ENCODE data around the gene NOXA1. TPM values are rescaled to one million over a fixed set of nuclear protein-coding genes. Genes with fewer than 3 reads are reported as not detected.
A peak's percentile ranks its signal among the peaks of the same experiment; 100 is the strongest.

Gene NOXA1
- total and polyA plus RNA-seq, 3 donors from 2014 or later, result 2.5 to 8.0 (median 4.6) TPM

GRCh38 chr9:137412431-137412830, 10.8 kb upstream of the NOXA1 start:
- no peak for TF ChIP-seq POLR2A (IDR thresholded peaks at IDR 0.05)
- no peak for TF ChIP-seq CTCF (IDR thresholded peaks at IDR 0.05)
- peaks cover 27% of the 10 kb centered on the region for H3K4me1 ChIP-seq
- 68 to 79% methylated on average over 10 of the region's 10 CpGs for WGBS, 2 donors

GRCh38 chr9:137415451-137415850, 7.7 kb upstream of the NOXA1 start:
- Histone ChIP-seq H3K27ac (no peak overlapping the region), H3K4me1 (peaks cover 18% of the 10 kb centered on the region), H3K4me3 (no peak overlapping the region), H3K27me3 (no peaks in the 10 kb centered on the region), H3K36me3 (ENCODE audit: low read depth, missing control alignments) (no peaks in the 10 kb centered on the region), H3K9me3 (no peaks in the 10 kb centered on the region)
- WGBS, 2 donors, result 86 to 94% methylated on average over 2 to 5 of the region's 5 CpGs
- no peak for TF ChIP-seq POLR2A (IDR thresholded peaks at IDR 0.05)
- no peak for TF ChIP-seq CTCF (IDR thresholded peaks at IDR 0.05)
- DNase-seq, result no peak
- intact Hi-C loops (cut with DNase I; ENCODE audit: low total_unique reads), result no loop called here

More at GRCh38 chr9:137412431-137412830, 10.8 kb upstream of the NOXA1 start:
- DNase-seq, result no peak
- no peaks in the 10 kb centered on the region for H3K27me3 ChIP-seq
- intact Hi-C loops (cut with DNase I; ENCODE audit: low total_unique reads), result no loop called here
- no peaks in the 10 kb centered on the region for H3K36me3 ChIP-seq (ENCODE audit: low read depth, missing control alignments)
- H3K9me3 ChIP-seq, result no peaks in the 10 kb centered on the region
- H3K4me3 ChIP-seq, result no peak overlapping the region
- H3K27ac ChIP-seq, result peak overlapping the region; percentile 65 to 76

- intact Hi-C loops (cut with DNase I; ENCODE audit: low total_unique reads), result no loop called here
- no peak for DNase-seq
- no peaks in the 10 kb centered on the region for H3K9me3 ChIP-seq
- peak overlapping the region in 1 of 2 donors; percentile 59 for H3K4me3 ChIP-seq
- peaks cover 13% of the 10 kb centered on the region for H3K4me1 ChIP-seq
- TF ChIP-seq POLR2A (IDR thresholded peaks at IDR 0.05) (no peak), CTCF (IDR thresholded peaks at IDR 0.05) (no peak)
- no peaks in the 10 kb centered on the region for H3K27me3 ChIP-seq
- 78% methylated on average over 22 of the region's 23 CpGs; no CpG with 5 or more reads in 1 of the 2 donors for WGBS, 2 donors
- no peaks in the 10 kb centered on the region for H3K36me3 ChIP-seq (ENCODE audit: low read depth, missing control alignments)
- no peak overlapping the region for H3K27ac ChIP-seq
Measured at GRCh38 chr9:137416006-137416562, 7.1 kb upstream of the NOXA1 start.

GRCh38 chr9:137416563-137417151, 6.5 kb upstream of the NOXA1 start:
- 75 to 84% methylated on average over 16 to 32 of the region's 45 CpGs for WGBS, 2 donors
- H3K9me3 ChIP-seq, result no peaks in the 10 kb centered on the region
- DNase-seq, result no peak
- peak overlapping the region; percentile 4 to 50 for H3K27ac ChIP-seq
- no peaks in the 10 kb centered on the region for H3K36me3 ChIP-seq (ENCODE audit: low read depth, missing control alignments)
- no peak for TF ChIP-seq CTCF (IDR thresholded peaks at IDR 0.05)
- TF ChIP-seq POLR2A (IDR thresholded peaks at IDR 0.05), result no peak
- intact Hi-C loops (cut with DNase I; ENCODE audit: low total_unique reads), result no loop called here
- peak overlapping the region; percentile 42 to 59 for H3K4me3 ChIP-seq
- peaks cover 7% of the 10 kb centered on the region for H3K4me1 ChIP-seq
- no peaks in the 10 kb centered on the region for H3K27me3 ChIP-seq

Data from testis (tissue), 3 donors.